SK-N-SH (cell line): ENCODE measurements around the gene PODXL2. TPM values are rescaled to one million over a fixed set of nuclear protein-coding genes. Genes with fewer than 3 reads are reported as not detected.

Source experiments
- CTCF ChIA-PET: fragments of 300-600, 350-600 bp; formaldehyde crosslinking; extraction: SDS; loops from one replicate; lab custom pipeline; 2021; lab: Yijun Ruan, JAX
- POLR2A ChIA-PET: fragments of 350-600 bp; sonication (Branson Sonifier 250); formaldehyde crosslinking; extraction: SDS; loops from one replicate; lab custom pipeline; 2020; ENCODE audit warnings: antibody characterized with exemption, inconsistent platforms; lab: Yijun Ruan, JAX
- DNase-seq: peaks from one replicate; pipeline ENCODE4 v3.0.0; 2012
- H2AFZ ChIP-seq: fragments of 200-600 bp; sonication (generic); 2 replicates; pipeline ENCODE4 v1.8.1; 2016; ENCODE audit warnings: antibody characterized with exemption, mild to moderate bottlenecking, low read depth
- H3F3A ChIP-seq: fragments of 200-600 bp; sonication (generic); replicated peaks from 2 replicates; pipeline ENCODE3; 2016; ENCODE audit warnings: antibody characterized with exemption, mild to moderate bottlenecking; ENCODE audit not compliant: insufficient read depth
- H3K27ac ChIP-seq, 2 experiments: fragments of 200-500 bp in 1 of 2; fragments of 200-600 bp in 1 of 2; sonication (Bioruptor generic) in 1 of 2; sonication (generic), shearing (Covaris generic) in 1 of 2; 2 replicates each; pipeline versions ENCODE4 v1.5.1 to v1.6.1; 2014 to 2016; ENCODE audit warnings: low read depth in 2 of 2, inconsistent platforms in 1 of 2, low read length in 1 of 2, mild to moderate bottlenecking in 1 of 2, mixed read lengths in 1 of 2
- H3K27me3 ChIP-seq: fragments of 200-600 bp; sonication (generic), shearing (Covaris generic); 2 replicates; pipeline ENCODE4 v1.6.1; 2016; ENCODE audit warnings: mixed run types; ENCODE audit not compliant: insufficient read depth
- H3K36me3 ChIP-seq, 2 experiments: fragments of 200-500 bp in 1 of 2; fragments of 200-600 bp in 1 of 2; sonication (Bioruptor generic) in 1 of 2; sonication (generic) in 1 of 2; replicated peaks in 1 of 2; 2 replicates each; pipeline versions ENCODE3 to v1.5.1; 2014 to 2016; ENCODE audit warnings: low read length in 1 of 2, mild to moderate bottlenecking in 1 of 2; ENCODE audit not compliant: insufficient read depth in 2 of 2, control insufficient read depth in 1 of 2
- H3K4me1 ChIP-seq, 2 experiments: fragments of 200-500 bp in 1 of 2; fragments of 200-600 bp in 1 of 2; sonication (Bioruptor generic) in 1 of 2; sonication (generic), shearing (Covaris generic) in 1 of 2; 2 replicates each; pipeline versions ENCODE4 v1.5.1 to v1.6.1; 2014 to 2016; ENCODE audit warnings: low read depth in 1 of 2, low read length in 1 of 2, mixed run types in 1 of 2; ENCODE audit not compliant: insufficient read depth in 2 of 2, control insufficient read depth in 1 of 2
- H3K4me2 ChIP-seq: fragments of 200-600 bp; sonication (generic), shearing (Covaris generic); 2 replicates; pipeline ENCODE4 v1.6.1; 2017; ENCODE audit warnings: mixed run types
- H3K4me3 ChIP-seq, 2 experiments: fragments of 200-500 bp in 1 of 2; fragments of 200-600 bp in 1 of 2; sonication (Bioruptor generic) in 1 of 2; sonication (generic), shearing (Covaris generic) in 1 of 2; 2 replicates each; pipeline versions ENCODE4 v1.5.1 to v1.8.1; 2014 to 2016; ENCODE audit warnings: low read depth in 2 of 2, inconsistent platforms in 1 of 2, low read length in 1 of 2, mild to moderate bottlenecking in 1 of 2, mixed read lengths in 1 of 2, moderate library complexity in 1 of 2
- H3K79me2 ChIP-seq: fragments of 200-600 bp; sonication (generic); 2 replicates; pipeline ENCODE4 v1.8.1; 2017; ENCODE audit warnings: mild to moderate bottlenecking; ENCODE audit not compliant: insufficient read depth
- H3K9ac ChIP-seq: fragments of 200-600 bp; sonication (generic); 2 replicates; pipeline ENCODE4 v1.6.1; 2017; ENCODE audit warnings: mixed run types
- H3K9me2 ChIP-seq: fragments of 200-600 bp; sonication (generic); 2 replicates; pipeline ENCODE4 v1.6.1; 2017; ENCODE audit warnings: mixed run types
- H3K9me3 ChIP-seq: fragments of 200-600 bp; sonication (generic); 2 replicates; pipeline ENCODE4 v1.6.1; 2017; ENCODE audit warnings: mixed run types, mild to moderate bottlenecking, moderate library complexity
- H4K20me1 ChIP-seq: fragments of 200-600 bp; sonication (generic); 2 replicates; pipeline ENCODE4 v1.6.1; 2017; ENCODE audit warnings: mild to moderate bottlenecking, mixed run types; ENCODE audit not compliant: insufficient read depth
- CHD2 ChIP-seq: fragments of 150-350 bp; IDR thresholded peaks from 2 replicates; pipeline ENCODE4 v1.6.1; 2018; ENCODE audit warnings: low read length; ENCODE audit not compliant: partially characterized antibody
- ELF1 ChIP-seq: IDR thresholded peaks from 2 replicates; pipeline ENCODE4 v1.4.0; 2012
- EP300 ChIP-seq, 2 experiments: IDR thresholded peaks; 2 replicates each; pipeline versions ENCODE4 v1.4.0 to v1.6.1; 2012; ENCODE audit warnings: borderline replicate concordance in 1 of 2, low read depth in 1 of 2, low read length in 1 of 2
- EZH2phosphoT487 ChIP-seq: fragments of 200-600 bp; sonication (generic); IDR thresholded peaks from 2 replicates; pipeline ENCODE4 v1.6.1; 2017; ENCODE audit warnings: low read depth, mixed run types, mild to moderate bottlenecking, antibody characterized with exemption, moderate library complexity, borderline replicate concordance
- FOXM1 ChIP-seq: IDR thresholded peaks from 2 replicates; pipeline ENCODE4 v1.4.0; 2012; ENCODE audit warnings: low read depth, mild to moderate bottlenecking
- GABPA ChIP-seq: IDR thresholded peaks from 2 replicates; pipeline ENCODE4 v1.4.0; 2012; ENCODE audit warnings: low read depth, mild to moderate bottlenecking
- GATA2 ChIP-seq: sonication (generic); formaldehyde crosslinking; IDR thresholded peaks from 2 replicates; pipeline ENCODE4 v1.5.0; 2020; ENCODE audit warnings: mild to moderate bottlenecking, missing genetic modification reagents
- JUND ChIP-seq: IDR thresholded peaks from 2 replicates; pipeline ENCODE4 v1.4.0; 2012
- MAX ChIP-seq: IDR thresholded peaks from 2 replicates; pipeline ENCODE4 v1.4.0; 2012; ENCODE audit warnings: low read depth
- MEF2A ChIP-seq: IDR thresholded peaks from 2 replicates; pipeline ENCODE4 v1.4.0; 2012; ENCODE audit warnings: low read depth, borderline replicate concordance
- MXI1 ChIP-seq: IDR thresholded peaks from 2 replicates; pipeline ENCODE4 v1.6.1; 2012; ENCODE audit warnings: mild to moderate bottlenecking, low read depth, low read length, improper control_type of control experiment
- NFIC ChIP-seq: IDR thresholded peaks from 2 replicates; pipeline ENCODE4 v1.4.0; 2012; ENCODE audit warnings: borderline replicate concordance
- POLR2AphosphoS5 ChIP-seq: IDR thresholded peaks from 2 replicates; pipeline ENCODE4 v1.6.1; 2012; ENCODE audit warnings: low read depth, low read length
- RAD21 ChIP-seq: IDR thresholded peaks from 2 replicates; pipeline ENCODE4 v1.6.1; 2012; ENCODE audit warnings: mild to moderate bottlenecking, low read length
- REST ChIP-seq: IDR thresholded peaks from 2 replicates; pipeline ENCODE4 v1.6.1; 2012; ENCODE audit warnings: mild to moderate bottlenecking, low read depth, low read length, moderate library complexity
- RXRA ChIP-seq: IDR thresholded peaks from 2 replicates; pipeline ENCODE4 v1.4.0; 2012; ENCODE audit warnings: low read depth, mild to moderate bottlenecking, borderline replicate concordance
- SIN3A ChIP-seq: IDR thresholded peaks from 2 replicates; pipeline ENCODE4 v1.6.1; 2012; ENCODE audit warnings: low read depth, mild to moderate bottlenecking, low read length, moderate library complexity, borderline replicate concordance
- TAF1 ChIP-seq: IDR thresholded peaks from 2 replicates; pipeline ENCODE4 v1.6.1; 2012; ENCODE audit warnings: low read depth, mild to moderate bottlenecking, low read length, moderate library complexity, borderline replicate concordance
- TCF12 ChIP-seq: IDR thresholded peaks from 2 replicates; pipeline ENCODE4 v1.4.0; 2012
- TEAD4 ChIP-seq: IDR thresholded peaks from 2 replicates; pipeline ENCODE4 v1.4.0; 2012; ENCODE audit warnings: mild to moderate bottlenecking, borderline replicate concordance; ENCODE audit not compliant: insufficient read depth
- USF1 ChIP-seq: IDR thresholded peaks from 2 replicates; pipeline ENCODE4 v1.4.0; 2012; ENCODE audit warnings: low read depth, borderline replicate concordance
- YY1 ChIP-seq: IDR thresholded peaks from 2 replicates; pipeline ENCODE4 v1.4.0; 2012; ENCODE audit warnings: low read depth, mild to moderate bottlenecking
- WGBS: methylation state at CpG from one replicate; pipeline ENCODE4 v1.1.6; 2017; ENCODE audit warnings: low lambda C conversion rate; 5-methylcytosine and 5-hydroxymethylcytosine counted together
- polyA plus RNA-seq, 3 experiments: library from polyadenylated mRNA; depleted of rRNA; stranded (reverse); fragments of >200 nt; gene quantifications; 2 replicates each; pipeline ENCODE4 v1.2.3, GENCODE V29; 2012
- TF ChIP-seq, protein P1 (sequence below): fragments of 150-350 bp; IDR thresholded peaks from 2 replicates; pipeline ENCODE4 v1.6.1; 2017; ENCODE audit warnings: antibody characterized with exemption, low read length, low read depth, borderline replicate concordance

PODXL2 gene
- polyA plus RNA-seq, 1 of the 3 experiments (the other 2 are of a cell fraction), result 27.5 TPM

- Histone ChIP-seq H3K9me3 (no peaks in the 10 kb centered on the region), H3K27ac (no peak overlapping the region), H3K36me3 (peaks cover 0 to 12% of the 10 kb centered on the region in 2 experiments), H2AFZ (no peak overlapping the region), H3K27me3 (no peaks in the 10 kb centered on the region), H3K9me2 (no peaks in the 10 kb centered on the region), H3K4me1 (no peaks in the 10 kb centered on the region; a peak in 1 of 4 replicates), H3F3A (no peaks in the 10 kb centered on the region), H3K4me2 (no peak overlapping the region), H4K20me1 (no peaks in the 10 kb centered on the region), H3K4me3 (no peak overlapping the region), H3K79me2 (no peaks in the 10 kb centered on the region), H3K9ac (no peak overlapping the region)
- 85% methylated on average over 3 of the region's 3 CpGs for WGBS
- no peak for TF ChIP-seq ELF1
- TF ChIP-seq CHD2, result no peak
- no peak for TF ChIP-seq GABPA
- TF ChIP-seq NFIC, result no peak
- no peak for TF ChIP-seq FOXM1
- TF ChIP-seq JUND, result no peak
- TF ChIP-seq MAX, result no peak
- TF ChIP-seq RXRA, result no peak
- TF ChIP-seq, protein P1, sequence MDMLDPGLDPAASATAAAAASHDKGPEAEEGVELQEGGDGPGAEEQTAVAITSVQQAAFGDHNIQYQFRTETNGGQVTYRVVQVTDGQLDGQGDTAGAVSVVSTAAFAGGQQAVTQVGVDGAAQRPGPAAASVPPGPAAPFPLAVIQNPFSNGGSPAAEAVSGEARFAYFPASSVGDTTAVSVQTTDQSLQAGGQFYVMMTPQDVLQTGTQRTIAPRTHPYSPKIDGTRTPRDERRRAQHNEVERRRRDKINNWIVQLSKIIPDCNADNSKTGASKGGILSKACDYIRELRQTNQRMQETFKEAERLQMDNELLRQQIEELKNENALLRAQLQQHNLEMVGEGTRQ, result no peak
- no peak for TF ChIP-seq YY1
- TF ChIP-seq MXI1, result no peak
- no peak for TF ChIP-seq EZH2phosphoT487
- no peak for TF ChIP-seq TEAD4
- TF ChIP-seq TAF1, result no peak
- no peak for TF ChIP-seq TCF12
- TF ChIP-seq USF1, result no peak
- TF ChIP-seq GATA2 (CRISPR knock-in tag), result no peak
- TF ChIP-seq MEF2A, result no peak
- no peak for TF ChIP-seq EP300 (IDR thresholded peaks at IDR 0.05; ENCODE audit: borderline replicate concordance in 1 of 2, low read depth in 1 of 2, low read length in 1 of 2)
- no peak for TF ChIP-seq RAD21
- ChIA-PET CTCF (no interaction called here), POLR2A (no interaction called here)
- DNase-seq, result no peak
Observed at GRCh38 chr3:127665586-127665985, 36.6 kb downstream of the PODXL2 start.

DNA sequence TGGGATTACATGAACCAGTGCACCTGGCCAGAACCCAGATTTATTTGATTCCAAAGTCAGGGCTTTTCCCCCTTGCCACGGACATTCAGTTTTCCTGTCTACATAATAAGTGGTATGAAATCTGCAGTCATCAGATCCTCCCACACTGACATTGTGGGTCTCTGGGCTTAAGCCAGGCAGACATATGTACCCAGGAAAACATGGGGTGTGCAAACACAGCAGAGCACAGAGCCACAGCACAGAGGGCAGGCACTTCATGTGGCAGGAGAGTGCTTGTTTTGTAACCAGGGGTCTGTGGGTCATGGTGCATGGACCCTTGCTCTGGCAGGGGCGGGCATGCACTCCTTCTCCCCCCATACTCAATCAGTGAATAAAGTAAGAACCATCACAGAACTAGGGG, 37.7 kb downstream of the PODXL2 start:
- no peaks in the 10 kb centered on the region for H3K27me3 ChIP-seq
- 72% methylated on average over 2 of the region's 2 CpGs for WGBS
- H3K4me1 ChIP-seq, result peaks cover under 1 to 4% of the 10 kb centered on the region in 2 experiments; a peak in 1 of 4 replicates
- H3K9me3 ChIP-seq, result no peaks in the 10 kb centered on the region
- no peak overlapping the region for H3K4me3 ChIP-seq
- H3K36me3 ChIP-seq, result peaks cover 0 to 10% of the 10 kb centered on the region in 2 experiments
- no peaks in the 10 kb centered on the region for H3F3A ChIP-seq
- H2AFZ ChIP-seq, result no peak overlapping the region
- H3K9me2 ChIP-seq, result no peaks in the 10 kb centered on the region
- no peaks in the 10 kb centered on the region for H3K79me2 ChIP-seq
- no peak overlapping the region for H3K4me2 ChIP-seq
- DNase-seq, result no peak
- no peak overlapping the region for H3K9ac ChIP-seq
- no peak overlapping the region; a peak in 1 of 4 replicates for H3K27ac ChIP-seq
- ChIA-PET CTCF (interaction anchor here (1.0 kb wide), 1 partner anchor 29 kb away, joined by 4 read pairs; no protein-coding TSS in a partner anchor), POLR2A (no interaction called here)
- H4K20me1 ChIP-seq, result no peaks in the 10 kb centered on the region
- TF ChIP-seq SIN3A, result no peak
- no peak for TF ChIP-seq EP300 (IDR thresholded peaks at IDR 0.05; ENCODE audit: borderline replicate concordance in 1 of 2, low read depth in 1 of 2, low read length in 1 of 2)
- TF ChIP-seq MAX, result no peak
- no peak for TF ChIP-seq RXRA
- TF ChIP-seq REST, result no peak
- TF ChIP-seq USF1, result no peak
- TF ChIP-seq ELF1, result no peak
- no peak for TF ChIP-seq POLR2AphosphoS5
- no peak for TF ChIP-seq GATA2 (CRISPR knock-in tag)
- no peak for TF ChIP-seq CHD2
